ENCODE data around the gene PARD6G. TPM values are rescaled to one million over a fixed set of nuclear protein-coding genes. Genes with fewer than 3 reads are reported as not detected.
A peak's percentile ranks its signal among the peaks of the same experiment; 100 is the strongest.

The PARD6G gene
- total RNA-seq, 4 donors from 2014 or later: 33.3 to 64.1 (median 46.2) TPM

GRCh38 chr18:80246445-80247392 is 595 bp downstream of the PARD6G start:
- intact Hi-C loops (cut with DNase I): no loop called here
- peak overlapping the region; percentile 53 to 81 (median 70) for H3K27ac ChIP-seq
- no peaks in the 10 kb centered on the region for H3K9me3 ChIP-seq
- H3K4me3 ChIP-seq (replicated peaks in 1 of 3): peak overlapping the region; percentile 60 to 93 (median 71)
- peaks cover 10 to 29% of the 10 kb centered on the region in 2 donors for H3K4me1 ChIP-seq
- H3K27me3 ChIP-seq: no peaks in the 10 kb centered on the region
- TF ChIP-seq CTCF (IDR thresholded peaks at IDR 0.05) (no peak), POLR2A (IDR thresholded peaks at IDR 0.05) (peak in 1 of 2 donors; percentile 24)
- peak; percentile 48 to 57 for DNase-seq
- H3K36me3 ChIP-seq: no peaks in the 10 kb centered on the region
- 0% methylated on average over 2 of the region's 106 CpGs; no CpG with 5 or more reads in 1 of the 2 donors for WGBS, 2 donors

- DNase-seq: no peak
Measured at GRCh38 chr18:80245781-80246444, 1.4 kb downstream of the PARD6G start.

GRCh38 chr18:80244956-80245730 is 2.2 kb downstream of the PARD6G start:
- Histone ChIP-seq H3K4me3 (replicated peaks in 1 of 3) (no peak overlapping the region), H3K27me3 (no peaks in the 10 kb centered on the region), H3K27ac (peak overlapping the region in 2 of 3 donors; percentile 70 to 81), H3K4me1 (peaks cover 10 to 29% of the 10 kb centered on the region in 2 donors), H3K36me3 (no peaks in the 10 kb centered on the region), H3K9me3 (no peaks in the 10 kb centered on the region)
- TF ChIP-seq CTCF (IDR thresholded peaks at IDR 0.05): no peak
- TF ChIP-seq POLR2A (IDR thresholded peaks at IDR 0.05): no peak
- no peak for DNase-seq
- intact Hi-C loops (cut with DNase I): no loop called here
- 89% methylated on average over 9 to 10 of the region's 10 CpGs for WGBS, 2 donors

More at GRCh38 chr18:80245781-80246444, 1.4 kb downstream of the PARD6G start:
- Histone ChIP-seq H3K27ac (peak overlapping the region; percentile 53 to 81 (median 70)), H3K4me3 (replicated peaks in 1 of 3) (peak overlapping the region in 2 of 3 donors; percentile 51 to 71), H3K9me3 (no peaks in the 10 kb centered on the region), H3K27me3 (no peaks in the 10 kb centered on the region), H3K4me1 (peaks cover 10 to 29% of the 10 kb centered on the region in 2 donors), H3K36me3 (no peaks in the 10 kb centered on the region)
- 42 to 49% methylated on average over 6 to 8 of the region's 31 CpGs for WGBS, 2 donors
- TF ChIP-seq POLR2A (IDR thresholded peaks at IDR 0.05) (no peak), CTCF (IDR thresholded peaks at IDR 0.05) (no peak)
- intact Hi-C loops (cut with DNase I): no loop called here

- Histone ChIP-seq H3K36me3 (no peaks in the 10 kb centered on the region), H3K27me3 (no peaks in the 10 kb centered on the region), H3K4me3 (replicated peaks in 1 of 3) (no peak overlapping the region), H3K4me1 (peaks cover 5 to 20% of the 10 kb centered on the region in 2 donors), H3K9me3 (no peaks in the 10 kb centered on the region), H3K27ac (no peak overlapping the region)
- intact Hi-C loops (cut with DNase I): no loop called here
- TF ChIP-seq CTCF (IDR thresholded peaks at IDR 0.05) (no peak), POLR2A (IDR thresholded peaks at IDR 0.05) (no peak)
- 78 to 85% methylated on average over 6 of the region's 6 CpGs for WGBS, 2 donors
- DNase-seq: no peak
Measured at GRCh38 chr18:80244167-80244566, 3.1 kb downstream of the PARD6G start.

Data from thyroid gland (tissue), 4 donors.